ENCODE measurements around the gene DMWD.

The DMWD gene, protein sequence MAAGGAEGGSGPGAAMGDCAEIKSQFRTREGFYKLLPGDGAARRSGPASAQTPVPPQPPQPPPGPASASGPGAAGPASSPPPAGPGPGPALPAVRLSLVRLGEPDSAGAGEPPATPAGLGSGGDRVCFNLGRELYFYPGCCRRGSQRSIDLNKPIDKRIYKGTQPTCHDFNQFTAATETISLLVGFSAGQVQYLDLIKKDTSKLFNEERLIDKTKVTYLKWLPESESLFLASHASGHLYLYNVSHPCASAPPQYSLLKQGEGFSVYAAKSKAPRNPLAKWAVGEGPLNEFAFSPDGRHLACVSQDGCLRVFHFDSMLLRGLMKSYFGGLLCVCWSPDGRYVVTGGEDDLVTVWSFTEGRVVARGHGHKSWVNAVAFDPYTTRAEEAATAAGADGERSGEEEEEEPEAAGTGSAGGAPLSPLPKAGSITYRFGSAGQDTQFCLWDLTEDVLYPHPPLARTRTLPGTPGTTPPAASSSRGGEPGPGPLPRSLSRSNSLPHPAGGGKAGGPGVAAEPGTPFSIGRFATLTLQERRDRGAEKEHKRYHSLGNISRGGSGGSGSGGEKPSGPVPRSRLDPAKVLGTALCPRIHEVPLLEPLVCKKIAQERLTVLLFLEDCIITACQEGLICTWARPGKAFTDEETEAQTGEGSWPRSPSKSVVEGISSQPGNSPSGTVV

DNA sequence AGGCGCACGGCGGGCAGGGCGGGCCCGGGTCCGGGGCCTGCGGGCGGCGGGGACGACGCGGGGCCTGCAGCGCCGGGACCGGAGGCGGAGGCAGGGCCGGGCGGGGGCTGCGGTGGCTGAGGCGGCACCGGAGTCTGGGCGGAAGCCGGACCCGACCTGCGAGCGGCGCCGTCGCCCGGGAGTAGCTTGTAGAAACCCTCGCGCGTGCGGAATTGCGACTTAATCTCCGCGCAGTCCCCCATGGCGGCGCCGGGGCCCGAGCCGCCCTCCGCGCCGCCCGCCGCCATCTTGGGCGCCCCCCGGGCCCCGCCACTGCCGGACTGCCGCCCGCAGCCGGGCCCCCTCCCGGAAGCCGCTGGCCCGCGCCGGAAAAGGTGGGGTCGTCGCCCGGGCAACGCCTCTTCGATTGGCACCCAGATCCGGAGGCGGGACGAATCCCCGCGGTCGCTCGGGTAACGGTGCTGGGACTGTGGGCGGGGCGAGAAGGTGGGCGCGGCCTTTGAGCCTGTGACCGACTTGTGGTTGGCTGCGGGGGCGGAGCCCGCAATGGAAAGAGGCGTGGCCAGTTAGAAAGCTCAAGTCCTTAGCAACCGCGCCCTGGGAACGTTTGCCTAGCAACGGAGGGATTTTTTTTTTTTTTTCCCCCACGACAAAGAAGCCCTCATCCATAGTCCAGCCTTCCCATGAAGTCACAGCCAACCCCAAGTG is at the start of gene DMWD:
Gene DMWD (minus strand): TSS at position 376 of the 708 bp plus-strand sequence. CDS start 89 bp downstream, at position 287.
- peak within 1 kb of the TSS; percentile 85 for H3K4me3 ChIP-seq (ENCODE audit: low read depth, low read length)

DNA sequence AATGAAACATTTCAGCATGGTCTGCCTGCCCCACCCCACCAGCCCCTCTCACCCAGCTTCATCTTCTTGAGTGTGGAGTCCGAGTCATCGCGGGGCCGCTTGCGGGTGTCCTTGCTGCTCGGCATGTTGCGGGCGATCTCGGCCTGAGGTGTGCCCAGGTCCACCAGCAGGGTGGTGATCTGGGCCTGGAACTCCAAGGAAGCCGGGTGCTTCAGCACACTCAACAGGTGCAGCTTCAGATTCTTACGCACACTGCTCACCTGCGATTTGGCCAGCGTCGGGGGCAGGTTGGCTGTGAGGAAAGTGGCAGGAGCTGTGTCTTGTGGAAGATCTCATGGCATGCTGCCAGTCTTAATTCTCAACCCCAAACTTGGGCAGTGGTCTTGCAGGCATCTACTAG is 49.6 kb upstream of the DMWD start:
- H3K4me3 ChIP-seq (ENCODE audit: low read depth, low read length): no peak overlapping the region

DNA sequence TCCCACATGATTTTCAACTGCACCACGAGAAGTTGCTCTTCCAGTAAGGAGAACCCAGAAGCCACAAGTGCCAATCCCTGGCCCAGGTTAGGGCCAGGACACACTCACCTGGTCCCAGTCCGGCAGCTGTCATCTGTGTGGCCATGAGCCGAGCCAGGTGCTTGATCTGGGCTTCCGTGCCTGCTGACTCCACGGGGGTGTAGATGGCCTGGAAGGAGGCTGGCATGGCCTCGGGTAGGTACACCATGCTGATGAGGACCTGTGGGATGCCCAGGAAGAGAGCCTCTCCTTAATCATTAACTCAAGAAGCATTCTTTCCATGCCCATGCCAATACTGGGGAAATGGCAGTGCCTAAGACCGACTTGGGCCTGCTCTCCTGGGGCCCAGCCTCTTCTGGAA is 42.3 kb upstream of the DMWD start:
- no peak overlapping the region for H3K4me3 ChIP-seq (ENCODE audit: low read depth, low read length)

DNA sequence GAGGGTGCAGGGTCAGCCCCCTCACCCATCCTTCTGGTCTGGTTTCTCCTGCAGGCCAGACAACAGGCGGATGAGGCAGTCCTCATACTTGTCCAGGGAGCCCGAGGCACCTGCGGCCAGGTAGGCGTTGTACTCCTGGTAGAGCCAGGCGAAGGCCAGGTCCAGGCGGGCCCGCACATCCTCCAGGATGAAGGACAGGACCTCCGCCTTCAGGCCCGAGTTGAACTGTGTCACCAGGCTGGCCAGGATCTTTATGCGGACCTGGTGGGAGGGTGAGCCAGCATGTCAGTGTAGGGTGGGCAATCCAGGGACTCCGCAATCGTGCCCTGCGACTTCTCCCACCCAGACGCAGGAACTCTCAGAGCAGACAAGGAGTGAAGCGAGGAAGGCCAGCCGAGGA is 36.3 kb upstream of the DMWD start:
- no peak overlapping the region for H3K4me3 ChIP-seq (ENCODE audit: low read depth, low read length)

DNA sequence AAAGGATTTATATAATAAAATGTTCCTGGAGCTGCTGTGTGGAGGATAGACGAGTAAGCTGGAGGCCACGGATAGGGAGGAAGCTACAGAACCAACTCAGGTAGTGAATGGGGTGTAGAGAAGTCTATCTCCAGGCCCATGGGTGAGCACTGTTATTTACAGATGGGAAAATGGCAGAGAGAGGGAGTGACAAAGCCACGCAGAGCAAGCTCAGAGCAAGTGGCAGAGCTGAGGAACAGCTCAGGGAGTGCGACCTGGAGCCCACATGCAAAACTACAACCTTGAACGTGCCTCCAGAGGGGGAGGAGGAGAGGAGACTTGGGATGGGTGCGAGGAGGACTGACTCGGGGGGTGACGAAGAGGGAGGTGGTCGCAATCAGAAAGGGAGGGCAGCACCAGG is 35.9 kb upstream of the DMWD start:
- H3K4me3 ChIP-seq (ENCODE audit: low read depth, low read length): no peak overlapping the region

DNA sequence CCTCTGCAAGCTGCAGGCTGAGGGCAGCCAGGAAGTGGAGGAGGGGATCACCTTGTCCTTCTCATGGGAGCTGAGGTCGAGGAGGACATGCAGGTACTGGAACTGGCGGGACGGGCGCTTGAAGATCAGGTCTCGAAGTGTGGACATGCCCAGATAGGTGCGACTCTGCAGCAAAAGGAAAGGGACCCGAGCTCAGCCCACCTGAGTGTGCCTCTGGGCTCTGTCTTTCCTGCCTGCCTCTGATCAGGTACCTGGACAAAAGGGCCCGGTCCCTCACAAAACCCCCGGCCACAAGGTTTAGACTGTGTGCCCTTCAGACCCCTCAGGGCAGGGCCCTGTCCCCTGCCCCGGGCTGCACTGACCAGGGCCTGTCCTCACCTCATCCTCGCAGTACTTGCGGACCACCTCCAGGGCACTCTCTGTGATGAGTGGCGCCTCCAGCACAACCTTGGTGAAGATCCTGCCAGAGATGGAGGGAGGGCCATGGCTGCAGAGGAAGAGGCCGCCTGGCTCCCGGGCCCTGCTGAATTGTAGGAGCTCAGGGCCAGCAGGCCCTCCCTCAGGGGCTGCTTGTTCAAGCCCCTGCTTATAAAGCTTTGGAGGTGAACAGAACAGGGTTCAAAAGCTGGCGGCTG is 34.9 kb upstream of the DMWD start:
- H3K4me3 ChIP-seq (ENCODE audit: low read depth, low read length): no peak overlapping the region

DNA sequence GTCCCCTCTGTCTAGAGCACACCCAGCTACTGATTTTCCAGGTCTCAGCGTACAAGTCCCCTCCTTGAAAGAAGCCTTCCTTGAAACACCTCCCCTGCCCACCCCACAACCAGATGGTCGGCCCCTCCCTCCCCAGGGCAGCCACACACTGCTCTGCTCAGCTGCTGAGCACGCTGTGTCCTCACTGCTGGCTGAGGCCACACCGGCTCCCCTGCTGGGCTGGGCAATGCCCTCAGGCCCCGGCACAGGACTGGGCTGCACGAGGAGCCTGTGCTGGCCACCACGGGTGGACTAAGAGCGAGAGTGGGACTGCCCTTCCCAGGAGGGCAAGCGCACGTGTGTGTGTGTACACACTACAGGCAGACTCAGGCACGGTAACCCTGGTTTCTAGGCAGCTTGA is 34.3 kb upstream of the DMWD start:
- no peak overlapping the region for H3K4me3 ChIP-seq (ENCODE audit: low read depth, low read length)

DNA sequence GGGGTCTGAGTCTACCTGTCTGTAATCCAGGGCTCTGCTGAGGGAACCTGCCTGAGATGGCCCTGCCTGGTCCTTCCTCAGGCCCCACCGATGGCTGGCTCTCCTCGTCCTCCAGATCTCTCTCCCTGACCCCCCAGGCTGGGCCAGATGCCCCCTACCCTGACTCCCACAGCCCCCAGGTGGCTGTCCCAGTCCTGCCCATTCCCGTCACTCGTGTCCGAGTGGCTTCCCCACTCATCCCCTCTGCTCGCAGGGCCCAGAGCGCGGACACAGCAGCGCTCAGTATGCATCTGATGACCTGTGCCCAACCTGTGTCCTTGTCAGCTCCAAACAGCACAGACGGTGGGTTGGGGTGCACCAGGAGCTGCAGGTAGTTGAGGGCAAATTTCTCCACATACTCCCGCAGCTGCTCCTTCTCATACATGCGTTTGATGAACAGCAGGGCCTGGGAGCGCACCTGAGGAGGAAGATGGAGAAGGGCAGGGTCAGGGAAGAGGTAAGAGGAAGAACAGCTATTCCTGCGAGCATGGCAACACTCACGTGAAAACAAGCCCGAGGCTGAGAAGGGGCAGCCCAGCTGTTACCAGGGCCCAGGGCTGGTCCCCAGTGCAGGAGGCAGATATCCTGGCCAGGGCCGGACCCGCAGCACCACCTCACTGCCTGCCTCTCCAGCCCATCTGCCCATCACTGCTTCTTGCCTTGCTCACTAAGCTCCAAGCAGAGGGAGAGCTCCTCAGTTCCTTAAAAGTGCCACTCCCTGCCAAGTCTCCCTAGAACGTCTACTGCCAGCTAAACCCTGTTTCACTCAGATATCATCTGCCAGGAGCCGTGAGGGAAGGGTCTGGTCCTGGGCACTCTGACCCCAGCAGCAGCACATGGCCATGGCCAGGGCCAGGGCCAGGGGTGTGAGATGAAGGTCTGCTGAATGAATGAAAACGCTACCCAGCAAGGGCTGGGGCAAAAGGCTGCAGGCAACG is 33.6 kb upstream of the DMWD start:
- no peak overlapping the region for H3K4me3 ChIP-seq (ENCODE audit: low read depth, low read length)

DNA sequence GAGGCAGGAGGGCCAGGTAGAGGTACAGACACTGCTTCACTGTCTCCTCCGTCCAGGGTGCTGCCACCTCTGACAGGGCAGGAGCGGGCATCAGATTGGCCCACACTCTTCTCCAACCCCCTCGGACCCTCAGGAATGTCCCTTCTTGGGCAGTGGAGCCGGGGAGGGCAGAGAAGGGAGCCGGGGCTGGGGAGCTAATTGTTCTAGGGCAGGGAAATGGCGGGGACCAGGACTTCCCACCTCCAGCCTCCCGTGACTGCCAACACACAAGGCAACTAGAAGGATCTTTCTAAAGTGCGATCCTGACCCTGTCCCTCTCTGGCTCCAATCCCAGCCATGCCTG is 32.6 kb upstream of the DMWD start:
- no peak overlapping the region for H3K4me3 ChIP-seq (ENCODE audit: low read depth, low read length)

DNA sequence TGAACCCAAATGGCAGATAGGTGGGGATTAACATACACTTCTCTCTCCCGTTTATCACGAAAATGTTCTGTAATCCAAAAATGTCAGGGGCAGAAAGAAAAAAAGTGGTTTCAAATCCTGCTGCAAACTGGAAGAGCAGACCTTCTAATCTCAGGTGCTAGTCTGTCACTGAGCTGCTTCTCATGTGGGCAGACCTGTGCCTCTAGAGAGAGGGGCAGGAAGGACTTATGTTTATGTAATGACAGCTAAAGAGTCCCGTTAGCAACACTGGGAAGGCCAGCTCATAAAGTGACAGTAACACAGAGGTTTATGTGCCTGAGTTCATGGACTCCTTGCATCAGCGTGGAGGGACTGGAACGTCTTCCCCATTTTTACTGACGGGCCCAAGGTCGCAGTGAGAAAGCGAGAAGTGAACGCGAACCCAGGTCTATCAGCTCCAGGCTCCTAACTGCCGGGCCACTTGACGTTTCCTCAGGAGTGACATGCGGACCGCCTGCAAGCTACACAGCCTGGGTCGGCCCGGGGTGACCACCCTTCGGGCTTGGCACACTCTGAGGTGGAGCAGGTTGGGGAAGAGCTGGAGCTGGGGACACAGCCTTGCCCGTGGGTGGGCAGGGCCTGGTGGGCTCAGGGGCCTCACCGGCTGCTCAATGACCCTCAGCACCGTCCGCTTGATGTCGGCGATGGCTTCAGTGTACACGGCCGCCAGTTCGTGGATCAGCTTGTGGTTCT is 32.1 kb upstream of the DMWD start:
- no peak overlapping the region for H3K4me3 ChIP-seq (ENCODE audit: low read depth, low read length)

DNA sequence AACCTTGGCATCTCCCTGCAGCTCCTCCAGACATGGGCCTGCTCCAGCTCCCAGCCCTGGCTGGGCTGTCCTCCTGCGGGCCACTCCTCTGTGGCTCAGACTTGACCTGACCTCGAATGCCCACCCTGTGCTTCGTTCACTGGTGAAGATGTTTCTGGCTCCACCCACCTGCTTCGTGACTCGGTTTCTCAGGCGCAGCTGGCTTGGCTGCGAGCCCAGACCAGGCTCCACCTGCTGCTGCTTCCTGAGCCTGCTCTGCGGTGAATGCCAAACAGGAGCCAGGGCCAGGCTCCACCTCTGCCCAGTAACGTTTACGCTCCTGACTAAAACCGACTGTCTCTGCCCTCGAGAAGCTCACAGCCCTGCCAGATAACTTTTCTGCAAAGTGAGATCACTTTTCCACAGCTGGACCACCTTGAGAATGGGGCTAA is 31.4 kb upstream of the DMWD start:
- no peak overlapping the region for H3K4me3 ChIP-seq (ENCODE audit: low read depth, low read length)

DNA sequence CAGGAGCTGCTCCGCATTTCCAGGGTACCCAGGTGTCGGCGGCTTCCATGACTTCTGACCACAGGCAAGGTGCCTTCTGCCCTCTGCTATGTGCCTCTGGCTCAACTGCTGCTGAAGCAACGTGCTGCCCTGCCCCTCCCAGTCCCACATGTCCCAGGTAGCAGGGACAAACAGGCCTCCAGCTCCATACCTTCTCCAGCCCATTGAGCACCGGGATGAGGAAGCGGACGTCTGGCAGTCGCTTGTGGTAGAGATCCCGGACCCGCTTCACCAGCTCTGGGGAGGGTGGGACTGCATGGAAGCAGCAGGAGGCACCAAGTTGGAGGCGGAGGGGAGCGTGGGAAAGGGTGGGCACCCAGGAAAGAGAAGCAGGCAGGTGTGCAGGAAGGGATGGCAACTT is 30.5 kb upstream of the DMWD start:
- no peak overlapping the region for H3K4me3 ChIP-seq (ENCODE audit: low read depth, low read length)

DNA sequence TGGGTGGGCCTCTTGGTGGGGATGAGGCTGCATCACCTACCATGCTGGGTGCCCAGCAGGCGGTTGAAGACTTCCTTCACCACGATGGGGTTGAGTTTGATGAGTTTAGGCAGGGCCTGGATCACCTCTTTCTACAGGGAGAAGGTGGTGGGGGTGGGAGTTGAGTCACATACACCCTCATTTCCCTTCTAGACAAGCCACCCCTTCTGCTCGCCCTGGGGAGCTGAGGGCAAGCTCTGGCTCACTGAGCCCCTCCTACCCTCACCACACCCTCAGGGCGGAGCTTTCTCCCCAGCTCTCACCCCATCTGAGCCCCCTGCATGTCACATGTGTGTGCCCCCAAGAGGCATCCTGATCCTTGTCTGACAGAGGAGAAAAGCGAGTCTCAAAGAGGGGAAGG is 30.1 kb upstream of the DMWD start:
- no peak overlapping the region for H3K4me3 ChIP-seq (ENCODE audit: low read depth, low read length)

DNA sequence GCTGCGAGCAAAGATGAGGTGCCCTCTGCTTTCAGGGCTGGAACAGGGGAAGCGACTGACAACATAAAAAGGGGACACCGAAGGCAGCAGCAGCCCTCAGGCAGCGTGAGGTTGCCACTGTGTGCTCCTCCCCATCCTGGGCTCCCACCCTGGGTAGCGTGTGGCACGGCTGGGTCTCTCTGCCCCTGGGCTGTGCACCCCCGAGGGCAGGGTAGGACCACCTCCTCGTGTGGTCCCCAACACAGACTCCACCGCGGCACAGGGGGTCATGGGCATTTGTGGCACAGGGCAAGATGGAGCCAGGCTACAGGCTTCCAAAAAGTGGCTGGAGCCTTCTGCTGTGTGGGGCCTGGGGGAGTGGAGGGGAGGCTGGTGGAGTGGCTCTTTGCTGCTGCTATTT is 28.9 kb upstream of the DMWD start:
- H3K4me3 ChIP-seq (ENCODE audit: low read depth, low read length): no peak overlapping the region

DNA sequence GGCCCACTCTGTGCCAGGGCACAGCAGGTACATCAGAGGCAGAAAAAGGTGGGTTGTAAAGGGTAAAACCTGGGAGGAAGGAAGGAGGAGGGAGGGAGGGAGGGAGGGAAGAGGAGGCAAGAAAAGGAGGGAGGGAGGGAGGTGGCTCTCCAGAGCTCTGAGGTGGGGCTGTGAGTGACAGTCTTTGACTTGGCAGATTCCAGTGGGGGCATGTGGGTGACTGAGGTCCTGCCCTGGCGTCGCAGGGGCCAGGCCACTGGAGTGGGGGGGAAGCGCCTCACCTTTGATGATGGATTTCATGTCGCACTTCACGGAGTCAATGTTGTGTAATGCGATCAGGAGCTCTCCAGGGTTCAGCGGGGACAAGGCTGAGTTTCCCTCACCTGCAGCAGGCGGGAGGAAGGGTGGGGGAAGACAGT is 28.5 kb upstream of the DMWD start:
- no peak overlapping the region for H3K4me3 ChIP-seq (ENCODE audit: low read depth, low read length)

DNA sequence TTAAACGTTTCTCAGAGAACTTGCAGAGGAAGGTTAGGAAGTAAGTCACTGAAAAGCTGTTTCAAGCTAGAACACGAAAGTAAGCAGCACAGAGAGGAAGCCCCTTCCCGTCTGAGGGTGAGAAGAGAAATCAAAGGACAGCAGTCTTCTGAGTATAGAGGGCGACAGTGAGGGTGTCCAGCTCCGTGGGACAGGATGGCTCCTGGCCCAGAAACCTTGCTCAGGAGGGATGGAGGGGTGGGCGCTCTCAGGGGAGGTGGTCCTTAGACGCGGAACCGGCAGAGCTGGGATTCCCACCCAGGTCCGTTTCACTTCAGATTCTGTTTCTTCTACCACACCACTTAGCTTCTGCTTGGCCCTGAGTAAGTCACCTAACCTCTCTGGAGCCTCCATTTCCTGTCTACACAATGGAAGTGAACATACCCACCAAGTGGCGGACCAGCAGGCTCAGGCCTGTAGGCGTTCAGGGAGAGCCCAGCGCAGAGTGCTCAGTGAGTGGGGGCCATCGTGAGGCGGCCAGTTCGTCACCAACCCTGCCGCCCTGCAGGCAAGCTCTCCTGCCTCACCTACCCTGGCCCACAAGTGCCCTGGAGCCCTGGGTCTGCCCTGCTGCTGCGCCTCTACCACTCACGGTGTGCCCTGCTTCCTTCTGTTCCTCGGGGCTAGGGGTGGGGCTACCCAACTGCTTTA is 27.9 kb upstream of the DMWD start:
- no peak overlapping the region for H3K4me3 ChIP-seq (ENCODE audit: low read depth, low read length)

DNA sequence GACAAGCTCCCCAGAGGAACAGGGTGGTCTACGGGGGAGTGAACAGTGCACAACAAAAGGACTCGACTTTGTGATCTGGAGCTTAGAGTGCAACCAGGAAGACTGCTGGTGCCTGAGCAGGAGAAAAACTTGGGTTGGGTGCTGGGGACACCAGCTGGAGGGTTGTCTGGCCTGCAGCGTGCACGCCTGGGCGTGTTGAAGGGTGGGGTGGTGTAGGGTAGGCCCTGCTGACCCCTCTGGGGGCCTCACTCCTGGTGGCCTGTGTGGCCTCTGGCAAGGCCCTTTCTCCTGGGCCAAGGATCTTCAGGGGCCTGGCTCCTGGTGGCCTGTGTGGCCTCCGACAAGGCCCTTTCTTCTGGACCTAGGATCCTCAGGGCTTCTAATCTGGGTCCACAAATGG is 27.1 kb upstream of the DMWD start:
- no peak overlapping the region for H3K4me3 ChIP-seq (ENCODE audit: low read depth, low read length)

DNA sequence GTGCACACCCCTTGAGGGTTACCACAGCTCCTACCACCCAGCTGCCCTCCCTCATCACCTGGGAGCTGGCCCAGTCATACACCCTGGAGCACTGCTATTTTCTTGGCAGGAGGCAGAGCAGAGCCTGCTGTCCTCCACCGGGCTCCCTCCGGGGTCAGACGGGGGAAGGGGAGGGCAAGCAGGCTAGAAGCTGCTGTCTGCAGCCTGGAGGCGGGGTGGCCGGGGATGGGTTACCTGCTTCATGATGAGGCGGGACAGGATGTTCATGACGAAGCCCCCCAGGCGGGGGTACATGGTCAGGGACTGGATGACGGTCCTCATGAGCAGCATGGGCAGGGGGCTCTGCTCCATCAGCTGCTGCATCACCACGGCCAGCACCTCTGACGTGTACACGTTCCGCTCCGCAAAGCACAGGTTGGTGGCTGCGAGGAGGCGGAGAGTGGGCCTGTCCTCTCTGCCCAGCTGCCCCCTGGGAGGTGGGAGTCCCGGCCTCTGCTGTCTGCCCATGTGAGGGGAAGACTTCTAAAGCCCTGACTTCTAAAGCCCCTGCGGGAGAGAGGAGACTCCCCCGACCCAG is 25.2 kb upstream of the DMWD start:
- no peak overlapping the region for H3K4me3 ChIP-seq (ENCODE audit: low read depth, low read length)
